ENCODE results near the gene C12orf50.

DNA sequence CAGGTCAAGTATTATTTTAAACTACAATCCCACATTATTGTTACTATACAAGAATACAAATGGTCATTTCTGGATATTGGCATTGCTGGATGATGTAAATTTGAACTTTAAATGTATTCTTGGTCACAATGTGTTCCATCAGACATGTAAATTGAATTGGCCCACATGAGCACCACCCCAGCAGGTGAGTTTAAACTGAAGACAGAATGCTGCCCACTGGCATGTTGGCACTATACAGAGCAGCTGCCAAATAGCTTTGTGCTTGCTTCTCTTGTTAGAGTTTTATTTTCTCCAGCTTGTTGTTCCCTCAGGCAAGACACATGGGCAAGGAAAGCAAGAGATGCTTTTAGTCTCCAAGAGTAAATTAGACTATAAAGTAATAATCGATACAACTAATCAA is 98.6 kb downstream of the C12orf50 start:
- TF ChIP-seq CREB1 (CRISPR knock-in tag; IDR thresholded peaks at IDR 0.05; ENCODE audit: low read depth): no peak
- TF ChIP-seq, protein P1, sequence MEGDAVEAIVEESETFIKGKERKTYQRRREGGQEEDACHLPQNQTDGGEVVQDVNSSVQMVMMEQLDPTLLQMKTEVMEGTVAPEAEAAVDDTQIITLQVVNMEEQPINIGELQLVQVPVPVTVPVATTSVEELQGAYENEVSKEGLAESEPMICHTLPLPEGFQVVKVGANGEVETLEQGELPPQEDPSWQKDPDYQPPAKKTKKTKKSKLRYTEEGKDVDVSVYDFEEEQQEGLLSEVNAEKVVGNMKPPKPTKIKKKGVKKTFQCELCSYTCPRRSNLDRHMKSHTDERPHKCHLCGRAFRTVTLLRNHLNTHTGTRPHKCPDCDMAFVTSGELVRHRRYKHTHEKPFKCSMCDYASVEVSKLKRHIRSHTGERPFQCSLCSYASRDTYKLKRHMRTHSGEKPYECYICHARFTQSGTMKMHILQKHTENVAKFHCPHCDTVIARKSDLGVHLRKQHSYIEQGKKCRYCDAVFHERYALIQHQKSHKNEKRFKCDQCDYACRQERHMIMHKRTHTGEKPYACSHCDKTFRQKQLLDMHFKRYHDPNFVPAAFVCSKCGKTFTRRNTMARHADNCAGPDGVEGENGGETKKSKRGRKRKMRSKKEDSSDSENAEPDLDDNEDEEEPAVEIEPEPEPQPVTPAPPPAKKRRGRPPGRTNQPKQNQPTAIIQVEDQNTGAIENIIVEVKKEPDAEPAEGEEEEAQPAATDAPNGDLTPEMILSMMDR (conservative IDR thresholded peaks at IDR 0.05; ENCODE audit: low read depth in 2 of 2): no peak
- TF ChIP-seq NANOG (IDR thresholded peaks at IDR 0.05; ENCODE audit: borderline replicate concordance): no peak
- no peak for TF ChIP-seq EZH2 (IDR thresholded peaks at IDR 0.05; ENCODE audit: low read depth, unreplicated experiment)
- no peak for TF ChIP-seq POLR2AphosphoS5 (IDR thresholded peaks at IDR 0.05; ENCODE audit: low read depth)
- no peak for TF ChIP-seq REST (IDR thresholded peaks at IDR 0.05; ENCODE audit: unreplicated experiment)
- no peak for TF ChIP-seq JUNB (IDR thresholded peaks at IDR 0.05; ENCODE audit: unreplicated experiment)
- TF ChIP-seq EZH2phosphoT487 (IDR thresholded peaks at IDR 0.05; ENCODE audit: unreplicated experiment): no peak
- TF ChIP-seq, protein P2, sequence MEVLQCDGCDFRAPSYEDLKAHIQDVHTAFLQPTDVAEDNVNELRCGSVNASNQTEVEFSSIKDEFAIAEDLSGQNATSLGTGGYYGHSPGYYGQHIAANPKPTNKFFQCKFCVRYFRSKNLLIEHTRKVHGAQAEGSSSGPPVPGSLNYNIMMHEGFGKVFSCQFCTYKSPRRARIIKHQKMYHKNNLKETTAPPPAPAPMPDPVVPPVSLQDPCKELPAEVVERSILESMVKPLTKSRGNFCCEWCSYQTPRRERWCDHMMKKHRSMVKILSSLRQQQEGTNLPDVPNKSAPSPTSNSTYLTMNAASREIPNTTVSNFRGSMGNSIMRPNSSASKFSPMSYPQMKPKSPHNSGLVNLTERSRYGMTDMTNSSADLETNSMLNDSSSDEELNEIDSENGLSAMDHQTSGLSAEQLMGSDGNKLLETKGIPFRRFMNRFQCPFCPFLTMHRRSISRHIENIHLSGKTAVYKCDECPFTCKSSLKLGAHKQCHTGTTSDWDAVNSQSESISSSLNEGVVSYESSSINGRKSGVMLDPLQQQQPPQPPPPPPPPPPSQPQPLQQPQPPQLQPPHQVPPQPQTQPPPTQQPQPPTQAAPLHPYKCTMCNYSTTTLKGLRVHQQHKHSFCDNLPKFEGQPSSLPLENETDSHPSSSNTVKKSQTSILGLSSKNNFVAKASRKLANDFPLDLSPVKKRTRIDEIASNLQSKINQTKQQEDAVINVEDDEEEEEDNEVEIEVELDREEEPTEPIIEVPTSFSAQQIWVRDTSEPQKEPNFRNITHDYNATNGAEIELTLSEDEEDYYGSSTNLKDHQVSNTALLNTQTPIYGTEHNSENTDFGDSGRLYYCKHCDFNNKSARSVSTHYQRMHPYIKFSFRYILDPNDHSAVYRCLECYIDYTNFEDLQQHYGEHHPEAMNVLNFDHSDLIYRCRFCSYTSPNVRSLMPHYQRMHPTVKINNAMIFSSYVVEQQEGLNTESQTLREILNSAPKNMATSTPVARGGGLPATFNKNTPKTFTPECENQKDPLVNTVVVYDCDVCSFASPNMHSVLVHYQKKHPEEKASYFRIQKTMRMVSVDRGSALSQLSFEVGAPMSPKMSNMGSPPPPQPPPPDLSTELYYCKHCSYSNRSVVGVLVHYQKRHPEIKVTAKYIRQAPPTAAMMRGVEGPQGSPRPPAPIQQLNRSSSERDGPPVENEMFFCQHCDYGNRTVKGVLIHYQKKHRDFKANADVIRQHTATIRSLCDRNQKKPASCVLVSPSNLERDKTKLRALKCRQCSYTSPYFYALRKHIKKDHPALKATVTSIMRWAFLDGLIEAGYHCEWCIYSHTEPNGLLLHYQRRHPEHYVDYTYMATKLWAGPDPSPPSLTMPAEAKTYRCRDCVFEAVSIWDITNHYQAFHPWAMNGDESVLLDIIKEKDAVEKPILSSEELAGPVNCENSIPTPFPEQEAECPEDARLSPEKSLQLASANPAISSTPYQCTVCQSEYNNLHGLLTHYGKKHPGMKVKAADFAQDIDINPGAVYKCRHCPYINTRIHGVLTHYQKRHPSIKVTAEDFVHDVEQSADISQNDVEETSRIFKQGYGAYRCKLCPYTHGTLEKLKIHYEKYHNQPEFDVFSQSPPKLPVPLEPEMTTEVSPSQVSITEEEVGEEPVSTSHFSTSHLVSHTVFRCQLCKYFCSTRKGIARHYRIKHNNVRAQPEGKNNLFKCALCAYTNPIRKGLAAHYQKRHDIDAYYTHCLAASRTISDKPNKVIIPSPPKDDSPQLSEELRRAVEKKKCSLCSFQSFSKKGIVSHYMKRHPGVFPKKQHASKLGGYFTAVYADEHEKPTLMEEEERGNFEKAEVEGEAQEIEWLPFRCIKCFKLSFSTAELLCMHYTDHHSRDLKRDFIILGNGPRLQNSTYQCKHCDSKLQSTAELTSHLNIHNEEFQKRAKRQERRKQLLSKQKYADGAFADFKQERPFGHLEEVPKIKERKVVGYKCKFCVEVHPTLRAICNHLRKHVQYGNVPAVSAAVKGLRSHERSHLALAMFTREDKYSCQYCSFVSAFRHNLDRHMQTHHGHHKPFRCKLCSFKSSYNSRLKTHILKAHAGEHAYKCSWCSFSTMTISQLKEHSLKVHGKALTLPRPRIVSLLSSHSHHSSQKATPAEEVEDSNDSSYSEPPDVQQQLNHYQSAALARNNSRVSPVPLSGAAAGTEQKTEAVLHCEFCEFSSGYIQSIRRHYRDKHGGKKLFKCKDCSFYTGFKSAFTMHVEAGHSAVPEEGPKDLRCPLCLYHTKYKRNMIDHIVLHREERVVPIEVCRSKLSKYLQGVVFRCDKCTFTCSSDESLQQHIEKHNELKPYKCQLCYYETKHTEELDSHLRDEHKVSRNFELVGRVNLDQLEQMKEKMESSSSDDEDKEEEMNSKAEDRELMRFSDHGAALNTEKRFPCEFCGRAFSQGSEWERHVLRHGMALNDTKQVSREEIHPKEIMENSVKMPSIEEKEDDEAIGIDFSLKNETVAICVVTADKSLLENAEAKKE (CRISPR knock-in tag; IDR thresholded peaks at IDR 0.05): no peak
- TF ChIP-seq, protein P3, sequence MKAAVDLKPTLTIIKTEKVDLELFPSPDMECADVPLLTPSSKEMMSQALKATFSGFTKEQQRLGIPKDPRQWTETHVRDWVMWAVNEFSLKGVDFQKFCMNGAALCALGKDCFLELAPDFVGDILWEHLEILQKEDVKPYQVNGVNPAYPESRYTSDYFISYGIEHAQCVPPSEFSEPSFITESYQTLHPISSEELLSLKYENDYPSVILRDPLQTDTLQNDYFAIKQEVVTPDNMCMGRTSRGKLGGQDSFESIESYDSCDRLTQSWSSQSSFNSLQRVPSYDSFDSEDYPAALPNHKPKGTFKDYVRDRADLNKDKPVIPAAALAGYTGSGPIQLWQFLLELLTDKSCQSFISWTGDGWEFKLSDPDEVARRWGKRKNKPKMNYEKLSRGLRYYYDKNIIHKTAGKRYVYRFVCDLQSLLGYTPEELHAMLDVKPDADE (IDR thresholded peaks at IDR 0.05): no peak
- TF ChIP-seq ZNF331 (CRISPR knock-in tag; IDR thresholded peaks at IDR 0.05; ENCODE audit: low read depth): no peak
